Neural progenitor cell (in vitro differentiated cells): ENCODE results near the gene NDRG3.

Experiments used
- CTCF ChIP-seq: fragments of 200-600 bp; sonication (generic); IDR thresholded peaks from 2 replicates; pipeline ENCODE4 v1.5.1; 2017; ENCODE audit warnings: antibody characterized with exemption, mild to moderate bottlenecking
- EZH2 ChIP-seq: fragments of 200-600 bp; sonication (generic); IDR thresholded peaks from 2 replicates; pipeline ENCODE4 v1.6.1; 2017; ENCODE audit warnings: antibody characterized with exemption, mild to moderate bottlenecking, moderate library complexity
- EZH2phosphoT487 ChIP-seq: fragments of 200-600 bp; sonication (generic); IDR thresholded peaks from 2 replicates; pipeline ENCODE4 v1.6.1; 2017; ENCODE audit warnings: antibody characterized with exemption

DNA sequence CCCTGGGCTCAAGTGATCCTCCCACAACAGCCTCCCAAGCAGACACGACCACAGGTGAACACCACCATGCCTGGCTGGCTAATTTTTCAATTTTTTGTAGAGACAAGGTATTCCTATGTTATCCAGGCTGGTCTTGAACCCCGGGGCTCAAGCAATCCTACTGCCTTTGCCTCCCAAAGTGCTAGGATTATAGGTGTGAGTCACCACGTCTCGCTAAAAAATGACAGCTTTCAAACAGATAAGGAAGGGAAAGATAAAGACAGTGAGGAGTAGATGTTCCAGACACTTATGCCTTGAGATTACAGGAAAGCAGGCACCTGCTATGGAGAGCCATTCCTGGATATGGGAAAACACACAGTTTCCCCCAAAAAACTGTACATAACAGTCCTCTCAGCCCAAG lies 58.9 kb downstream of the NDRG3 start:
- TF ChIP-seq CTCF (no peak), EZH2 (no peak), EZH2phosphoT487 (no peak)
